Measurements from ENCODE around the gene CYB5A.
"Not testable (repeated sequence)": the region's sequence is repeated elsewhere in the genome, so short reads cannot be mapped to it uniquely, and the experiment has no call there.

Gene CYB5A

DNA sequence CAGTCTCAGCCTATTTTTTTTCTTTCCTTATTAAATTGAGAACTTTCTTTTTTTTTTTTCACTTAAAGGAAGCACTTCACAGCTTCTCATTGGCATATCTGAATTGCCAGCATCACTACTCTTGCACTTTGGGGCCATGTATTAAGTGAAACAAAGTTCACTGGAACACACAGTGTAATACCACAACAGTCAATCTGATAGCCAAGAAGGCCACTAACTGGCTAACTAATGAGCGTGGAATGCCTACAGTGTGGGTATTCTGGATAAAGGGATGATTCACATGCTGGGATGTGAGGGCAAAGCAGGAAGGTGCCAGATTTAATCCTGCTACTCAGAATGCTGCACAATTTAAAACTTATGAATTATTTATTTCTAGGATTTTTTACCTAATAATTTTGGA is 12.2 kb upstream of the CYB5A start:
- no peak overlapping the region for H3K27ac Mint-ChIP-seq
- H3K4me1 Mint-ChIP-seq = no peaks in the 10 kb centered on the region
- H3K36me3 Mint-ChIP-seq (ENCODE audit: low read depth) = no peaks in the 10 kb centered on the region
- no peaks in the 10 kb centered on the region for H3K9me3 Mint-ChIP-seq
- TF ChIP-seq, protein P1, sequence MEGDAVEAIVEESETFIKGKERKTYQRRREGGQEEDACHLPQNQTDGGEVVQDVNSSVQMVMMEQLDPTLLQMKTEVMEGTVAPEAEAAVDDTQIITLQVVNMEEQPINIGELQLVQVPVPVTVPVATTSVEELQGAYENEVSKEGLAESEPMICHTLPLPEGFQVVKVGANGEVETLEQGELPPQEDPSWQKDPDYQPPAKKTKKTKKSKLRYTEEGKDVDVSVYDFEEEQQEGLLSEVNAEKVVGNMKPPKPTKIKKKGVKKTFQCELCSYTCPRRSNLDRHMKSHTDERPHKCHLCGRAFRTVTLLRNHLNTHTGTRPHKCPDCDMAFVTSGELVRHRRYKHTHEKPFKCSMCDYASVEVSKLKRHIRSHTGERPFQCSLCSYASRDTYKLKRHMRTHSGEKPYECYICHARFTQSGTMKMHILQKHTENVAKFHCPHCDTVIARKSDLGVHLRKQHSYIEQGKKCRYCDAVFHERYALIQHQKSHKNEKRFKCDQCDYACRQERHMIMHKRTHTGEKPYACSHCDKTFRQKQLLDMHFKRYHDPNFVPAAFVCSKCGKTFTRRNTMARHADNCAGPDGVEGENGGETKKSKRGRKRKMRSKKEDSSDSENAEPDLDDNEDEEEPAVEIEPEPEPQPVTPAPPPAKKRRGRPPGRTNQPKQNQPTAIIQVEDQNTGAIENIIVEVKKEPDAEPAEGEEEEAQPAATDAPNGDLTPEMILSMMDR (IDR thresholded peaks at IDR 0.05; ENCODE audit: unreplicated experiment in 3 of 3) = no peak
- no peaks in the 10 kb centered on the region for H3K27me3 Mint-ChIP-seq (ENCODE audit: low read depth)
- no peak overlapping the region for H3K4me3 Mint-ChIP-seq

- Mint-ChIP-seq H3K27ac (no peak overlapping the region), H3K4me3 (no peak overlapping the region), H3K4me1 (no peaks in the 10 kb centered on the region), H3K27me3 (ENCODE audit: low read depth) (no peaks in the 10 kb centered on the region), H3K36me3 (ENCODE audit: low read depth) (no peaks in the 10 kb centered on the region), H3K9me3 (peaks cover 1% of the 10 kb centered on the region)
- TF ChIP-seq, protein P1 (IDR thresholded peaks at IDR 0.05; ENCODE audit: unreplicated experiment in 3 of 3) = no peak
Measured at GRCh38 chr18:74303306-74303705, 11.5 kb upstream of the CYB5A start.

DNA sequence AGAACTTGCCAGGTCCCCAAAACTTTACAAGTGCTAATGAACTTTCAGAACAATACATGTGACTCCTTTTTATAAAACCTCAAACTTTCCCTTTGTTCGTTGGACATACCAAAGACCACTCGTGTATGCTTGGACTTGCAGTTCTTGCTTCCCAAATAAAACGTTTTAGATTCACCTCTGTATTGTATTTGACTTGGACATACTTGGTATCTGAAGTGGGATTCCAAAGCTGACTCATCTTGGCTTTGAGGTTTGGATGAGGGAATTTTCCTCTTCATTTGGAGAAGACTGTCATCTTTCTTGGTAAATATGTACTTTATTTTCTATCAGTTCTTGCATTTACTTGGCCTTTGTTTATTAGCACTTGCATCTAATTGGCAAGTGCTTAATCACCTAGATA is 8.0 kb upstream of the CYB5A start:
- Mint-ChIP-seq H3K27me3 (ENCODE audit: low read depth) (no peaks in the 10 kb centered on the region), H3K4me3 (no peak overlapping the region), H3K27ac (no peak overlapping the region), H3K9me3 (peaks cover 2% of the 10 kb centered on the region), H3K36me3 (ENCODE audit: low read depth) (no peaks in the 10 kb centered on the region), H3K4me1 (no peaks in the 10 kb centered on the region)
- TF ChIP-seq, protein P1 (IDR thresholded peaks at IDR 0.05; ENCODE audit: unreplicated experiment in 3 of 3) = no peak

DNA sequence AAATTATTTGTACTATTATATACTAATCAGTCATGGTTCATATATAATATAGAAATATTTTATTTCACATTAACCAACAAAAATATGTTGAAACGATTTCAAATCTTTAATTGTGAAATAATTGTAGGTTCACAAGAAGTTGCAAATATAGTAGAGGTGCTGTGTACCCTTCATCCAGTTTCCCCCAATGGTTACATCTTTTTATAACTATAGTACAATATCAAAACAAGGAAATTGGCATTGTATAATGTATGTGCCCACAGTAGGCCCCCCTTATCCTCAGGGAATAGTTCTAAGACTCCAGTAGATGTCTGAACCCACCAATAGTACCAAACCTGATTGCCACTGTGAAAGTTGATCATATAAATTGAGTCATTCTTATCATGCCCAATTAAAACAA is 7.4 kb upstream of the CYB5A start:
- H3K4me3 Mint-ChIP-seq = no peak overlapping the region
- H3K9me3 Mint-ChIP-seq = peaks cover 2% of the 10 kb centered on the region
- no peak overlapping the region for H3K27ac Mint-ChIP-seq
- TF ChIP-seq, protein P1 (IDR thresholded peaks at IDR 0.05; ENCODE audit: unreplicated experiment in 3 of 3) = no peak
- no peaks in the 10 kb centered on the region for H3K27me3 Mint-ChIP-seq (ENCODE audit: low read depth)
- H3K36me3 Mint-ChIP-seq (ENCODE audit: low read depth) = no peaks in the 10 kb centered on the region
- H3K4me1 Mint-ChIP-seq = no peaks in the 10 kb centered on the region

GRCh38 chr18:74294526-74294925 is 2.8 kb upstream of the CYB5A start:
- no peaks in the 10 kb centered on the region for H3K36me3 Mint-ChIP-seq (ENCODE audit: low read depth)
- H3K9me3 Mint-ChIP-seq = peaks cover 2% of the 10 kb centered on the region
- no peak overlapping the region for H3K27ac Mint-ChIP-seq
- TF ChIP-seq, protein P1 (IDR thresholded peaks at IDR 0.05; ENCODE audit: unreplicated experiment in 3 of 3) = no peak
- H3K4me3 Mint-ChIP-seq = no peak overlapping the region
- H3K27me3 Mint-ChIP-seq (ENCODE audit: low read depth) = no peaks in the 10 kb centered on the region
- H3K4me1 Mint-ChIP-seq = peaks cover 4% of the 10 kb centered on the region

GRCh38 chr18:74292982-74293381 is 1.2 kb upstream of the CYB5A start:
- not testable (repeated sequence) for H3K4me3 Mint-ChIP-seq, H3K27ac Mint-ChIP-seq

GRCh38 chr18:74292541-74292858 is 737 bp upstream of the CYB5A start:
- Mint-ChIP-seq H3K36me3 (ENCODE audit: low read depth) (no peaks in the 10 kb centered on the region), H3K4me1 (peaks cover 17% of the 10 kb centered on the region), H3K27ac (no peak overlapping the region), H3K27me3 (ENCODE audit: low read depth) (no peaks in the 10 kb centered on the region), H3K9me3 (no peaks in the 10 kb centered on the region), H3K4me3 (no peak overlapping the region)
- TF ChIP-seq, protein P1 (IDR thresholded peaks at IDR 0.05; ENCODE audit: unreplicated experiment in 3 of 3) = no peak

More at GRCh38 chr18:74292982-74293381, 1.2 kb upstream of the CYB5A start:
- not testable (repeated sequence) for H3K36me3 Mint-ChIP-seq (ENCODE audit: low read depth); H3K9me3 Mint-ChIP-seq; H3K27me3 Mint-ChIP-seq (ENCODE audit: low read depth)
- peaks cover 12% of the 10 kb centered on the region for H3K4me1 Mint-ChIP-seq
